ENCODE data around the gene SPATA2.

Gene SPATA2

GRCh38 chr20:49913399-49914047 lies 1.8 kb downstream of the SPATA2 start:
- peaks cover 56% of the 10 kb centered on the region for H3K79me2 ChIP-seq (ENCODE audit: control insufficient read depth, insufficient read depth, low read length, unreplicated experiment)

GRCh38 chr20:49910340-49910706 lies 5.0 kb downstream of the SPATA2 start:
- Histone ChIP-seq H3K4me3 (ENCODE audit: low read depth, low read length) (no peak overlapping the region), H3K4me1 (ENCODE audit: control insufficient read depth, insufficient read depth, low read length, unreplicated experiment) (no peaks in the 10 kb centered on the region), H3K27ac (ENCODE audit: low read depth, low read length) (no peak overlapping the region), H2AFZ (ENCODE audit: low read length, unreplicated experiment) (no peak overlapping the region), H3K36me3 (ENCODE audit: insufficient read depth, low read length) (peaks cover 3% of the 10 kb centered on the region; the same call in 1 of the 2 replicates), H3K79me2 (ENCODE audit: control insufficient read depth, insufficient read depth, low read length, unreplicated experiment) (peaks cover 56% of the 10 kb centered on the region), H3K27me3 (ENCODE audit: insufficient read depth, low read length) (no peaks in the 10 kb centered on the region)

More at GRCh38 chr20:49913399-49914047, 1.8 kb downstream of the SPATA2 start:
- Histone ChIP-seq H2AFZ (ENCODE audit: low read length, unreplicated experiment) (no peak overlapping the region), H3K4me3 (ENCODE audit: low read depth, low read length) (peak overlapping the region; percentile 80; the same call in 1 of the 2 replicates), H3K36me3 (ENCODE audit: insufficient read depth, low read length) (0 out of 2 replicates have a peak, but pooled peaks cover 2% of the 10 kb centered on the region), H3K27ac (ENCODE audit: low read depth, low read length) (no peak overlapping the region), H3K4me1 (ENCODE audit: control insufficient read depth, insufficient read depth, low read length, unreplicated experiment) (peaks cover 4% of the 10 kb centered on the region), H3K27me3 (ENCODE audit: insufficient read depth, low read length) (no peaks in the 10 kb centered on the region)

- Histone ChIP-seq H3K27ac (ENCODE audit: low read depth, low read length) (no peak overlapping the region), H3K27me3 (ENCODE audit: insufficient read depth, low read length) (no peaks in the 10 kb centered on the region)
Measured at GRCh38 chr20:49909499-49910339, 5.6 kb downstream of the SPATA2 start.

GRCh38 chr20:49908258-49908565 lies 7.1 kb downstream of the SPATA2 start:
- no peaks in the 10 kb centered on the region for H3K4me1 ChIP-seq (ENCODE audit: control insufficient read depth, insufficient read depth, low read length, unreplicated experiment)
- H3K36me3 ChIP-seq (ENCODE audit: insufficient read depth, low read length): peaks cover 3% of the 10 kb centered on the region; the same call in 1 of the 2 replicates
- H2AFZ ChIP-seq (ENCODE audit: low read length, unreplicated experiment): no peak overlapping the region
- H3K4me3 ChIP-seq (ENCODE audit: low read depth, low read length): no peak overlapping the region
- no peaks in the 10 kb centered on the region for H3K27me3 ChIP-seq (ENCODE audit: insufficient read depth, low read length)
- no peak overlapping the region for H3K27ac ChIP-seq (ENCODE audit: low read depth, low read length)
- H3K79me2 ChIP-seq (ENCODE audit: control insufficient read depth, insufficient read depth, low read length, unreplicated experiment): peaks cover 35% of the 10 kb centered on the region

More at GRCh38 chr20:49909499-49910339, 5.6 kb downstream of the SPATA2 start:
- no peak overlapping the region for H3K4me3 ChIP-seq (ENCODE audit: low read depth, low read length)
- no peak overlapping the region for H2AFZ ChIP-seq (ENCODE audit: low read length, unreplicated experiment)
- peaks cover 3% of the 10 kb centered on the region; the same call in 1 of the 2 replicates for H3K36me3 ChIP-seq (ENCODE audit: insufficient read depth, low read length)
- peaks cover 50% of the 10 kb centered on the region for H3K79me2 ChIP-seq (ENCODE audit: control insufficient read depth, insufficient read depth, low read length, unreplicated experiment)
- no peaks in the 10 kb centered on the region for H3K4me1 ChIP-seq (ENCODE audit: control insufficient read depth, insufficient read depth, low read length, unreplicated experiment)

- Histone ChIP-seq H3K4me1 (ENCODE audit: control insufficient read depth, insufficient read depth, low read length, unreplicated experiment) (no peaks in the 10 kb centered on the region), H3K79me2 (ENCODE audit: control insufficient read depth, insufficient read depth, low read length, unreplicated experiment) (peaks cover 29% of the 10 kb centered on the region), H3K27me3 (ENCODE audit: insufficient read depth, low read length) (no peaks in the 10 kb centered on the region), H2AFZ (ENCODE audit: low read length, unreplicated experiment) (no peak overlapping the region), H3K4me3 (ENCODE audit: low read depth, low read length) (no peak overlapping the region), H3K27ac (ENCODE audit: low read depth, low read length) (no peak overlapping the region), H3K36me3 (ENCODE audit: insufficient read depth, low read length) (peaks cover 3% of the 10 kb centered on the region; the same call in 1 of the 2 replicates)
Measured at GRCh38 chr20:49907405-49908257, 7.7 kb downstream of the SPATA2 start.

GRCh38 chr20:49906615-49907154 lies 8.6 kb downstream of the SPATA2 start:
- H3K79me2 ChIP-seq (ENCODE audit: control insufficient read depth, insufficient read depth, low read length, unreplicated experiment): peaks cover 21% of the 10 kb centered on the region
- H3K4me1 ChIP-seq (ENCODE audit: control insufficient read depth, insufficient read depth, low read length, unreplicated experiment): no peaks in the 10 kb centered on the region
- no peak overlapping the region for H3K4me3 ChIP-seq (ENCODE audit: low read depth, low read length)
- peaks cover 3% of the 10 kb centered on the region; the same call in 1 of the 2 replicates for H3K36me3 ChIP-seq (ENCODE audit: insufficient read depth, low read length)
- no peak overlapping the region for H3K27ac ChIP-seq (ENCODE audit: low read depth, low read length)
- no peaks in the 10 kb centered on the region for H3K27me3 ChIP-seq (ENCODE audit: insufficient read depth, low read length)
- H2AFZ ChIP-seq (ENCODE audit: low read length, unreplicated experiment): no peak overlapping the region

- H3K27me3 ChIP-seq (ENCODE audit: insufficient read depth, low read length): no peaks in the 10 kb centered on the region
- H3K79me2 ChIP-seq (ENCODE audit: control insufficient read depth, insufficient read depth, low read length, unreplicated experiment): peaks cover 18% of the 10 kb centered on the region
- H3K4me3 ChIP-seq (ENCODE audit: low read depth, low read length): no peak overlapping the region
- H2AFZ ChIP-seq (ENCODE audit: low read length, unreplicated experiment): no peak overlapping the region
- no peak overlapping the region for H3K27ac ChIP-seq (ENCODE audit: low read depth, low read length)
- no peaks in the 10 kb centered on the region for H3K4me1 ChIP-seq (ENCODE audit: control insufficient read depth, insufficient read depth, low read length, unreplicated experiment)
- H3K36me3 ChIP-seq (ENCODE audit: insufficient read depth, low read length): peaks cover 3% of the 10 kb centered on the region; the same call in 1 of the 2 replicates
Measured at GRCh38 chr20:49906101-49906604, 9.2 kb downstream of the SPATA2 start.

GRCh38 chr20:49905415-49906091 lies 9.8 kb downstream of the SPATA2 start:
- Histone ChIP-seq H3K36me3 (ENCODE audit: insufficient read depth, low read length) (peaks cover 3% of the 10 kb centered on the region; the same call in 1 of the 2 replicates), H3K27me3 (ENCODE audit: insufficient read depth, low read length) (no peaks in the 10 kb centered on the region), H3K79me2 (ENCODE audit: control insufficient read depth, insufficient read depth, low read length, unreplicated experiment) (peaks cover 12% of the 10 kb centered on the region), H3K27ac (ENCODE audit: low read depth, low read length) (no peak overlapping the region), H3K4me3 (ENCODE audit: low read depth, low read length) (no peak overlapping the region), H3K4me1 (ENCODE audit: control insufficient read depth, insufficient read depth, low read length, unreplicated experiment) (no peaks in the 10 kb centered on the region), H2AFZ (ENCODE audit: low read length, unreplicated experiment) (no peak overlapping the region)

- H3K4me1 ChIP-seq (ENCODE audit: control insufficient read depth, insufficient read depth, low read length, unreplicated experiment): no peaks in the 10 kb centered on the region
- no peak overlapping the region for H3K4me3 ChIP-seq (ENCODE audit: low read depth, low read length)
- no peak overlapping the region for H2AFZ ChIP-seq (ENCODE audit: low read length, unreplicated experiment)
- no peak overlapping the region for H3K27ac ChIP-seq (ENCODE audit: low read depth, low read length)
- peaks cover 3% of the 10 kb centered on the region; the same call in 1 of the 2 replicates for H3K36me3 ChIP-seq (ENCODE audit: insufficient read depth, low read length)
- H3K27me3 ChIP-seq (ENCODE audit: insufficient read depth, low read length): no peaks in the 10 kb centered on the region
- peaks cover 4% of the 10 kb centered on the region for H3K79me2 ChIP-seq (ENCODE audit: control insufficient read depth, insufficient read depth, low read length, unreplicated experiment)
Measured at GRCh38 chr20:49904440-49905214, 10.7 kb downstream of the SPATA2 start.
